Ishikawa (cell line): ENCODE measurements around the gene TRIP12.

ENCODE experiments used
- CEBPB ChIP-seq: IDR thresholded peaks from 2 replicates; pipeline ENCODE4 v1.6.1; 2012
- CREB1 ChIP-seq: IDR thresholded peaks from 2 replicates; pipeline ENCODE4 v1.6.1; 2012; ENCODE audit warnings: low read depth
- EGR1 ChIP-seq: IDR thresholded peaks from 2 replicates; pipeline ENCODE4 v1.6.1; 2012
- EP300 ChIP-seq: IDR thresholded peaks from 2 replicates; pipeline ENCODE4 v1.6.1; 2012; ENCODE audit warnings: borderline replicate concordance
- FOXM1 ChIP-seq: IDR thresholded peaks from 2 replicates; pipeline ENCODE4 v1.6.1; 2012; ENCODE audit warnings: low read depth, borderline replicate concordance
- NFIC ChIP-seq: IDR thresholded peaks from 2 replicates; pipeline ENCODE4 v1.6.1; 2012
- RAD21 ChIP-seq: IDR thresholded peaks from 2 replicates; pipeline ENCODE4 v1.6.1; 2012; ENCODE audit warnings: low read depth
- REST ChIP-seq: IDR thresholded peaks from 2 replicates; pipeline ENCODE4 v1.6.1; 2012; ENCODE audit warnings: low read depth, mild to moderate bottlenecking
- TAF1 ChIP-seq: IDR thresholded peaks from 2 replicates; pipeline ENCODE4 v1.6.1; 2012; ENCODE audit warnings: low read depth, mild to moderate bottlenecking
- TEAD4 ChIP-seq: IDR thresholded peaks from 2 replicates; pipeline ENCODE4 v1.6.1; 2012
- USF1 ChIP-seq: IDR thresholded peaks from 2 replicates; pipeline ENCODE4 v1.6.1; 2012
- TF ChIP-seq, protein P1 (sequence below): IDR thresholded peaks from 2 replicates; pipeline ENCODE4 v1.6.1; 2012

TRIP12 gene

DNA sequence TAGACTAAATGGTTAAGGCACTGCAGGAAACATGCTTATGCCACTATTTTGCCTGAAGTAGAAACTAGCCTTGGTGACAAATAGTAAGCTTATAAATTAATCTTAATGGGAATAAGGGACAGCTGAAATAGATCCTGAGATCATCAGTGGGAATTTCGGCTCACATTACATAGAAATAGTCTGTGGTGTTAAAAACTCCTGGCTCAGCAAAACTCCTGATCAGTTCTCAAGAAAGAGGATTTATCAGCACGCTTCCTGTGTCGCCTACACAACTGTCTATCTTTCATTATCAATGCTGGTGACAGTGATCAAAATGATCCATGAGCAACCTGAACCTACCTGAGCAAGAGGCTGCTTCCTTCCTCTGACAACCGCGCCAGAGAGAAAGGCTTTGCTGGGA, 190.4 kb downstream of the TRIP12 start:
- no peak for TF ChIP-seq REST
- no peak for TF ChIP-seq FOXM1
- no peak for TF ChIP-seq CEBPB
- no peak for TF ChIP-seq RAD21
- no peak for TF ChIP-seq USF1
- TF ChIP-seq NFIC, result no peak
- no peak for TF ChIP-seq CREB1
- TF ChIP-seq EGR1, result no peak
- no peak for TF ChIP-seq EP300
- TF ChIP-seq TAF1, result no peak
- TF ChIP-seq TEAD4, result no peak

- TF ChIP-seq REST (no peak), NFIC (no peak), CREB1 (no peak), EP300 (no peak), CEBPB (no peak)
- TF ChIP-seq, protein P1, sequence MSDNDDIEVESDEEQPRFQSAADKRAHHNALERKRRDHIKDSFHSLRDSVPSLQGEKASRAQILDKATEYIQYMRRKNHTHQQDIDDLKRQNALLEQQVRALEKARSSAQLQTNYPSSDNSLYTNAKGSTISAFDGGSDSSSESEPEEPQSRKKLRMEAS, result no peak
Measured at GRCh38 chr2:229728370-229728769, 193.4 kb downstream of the TRIP12 start.

DNA sequence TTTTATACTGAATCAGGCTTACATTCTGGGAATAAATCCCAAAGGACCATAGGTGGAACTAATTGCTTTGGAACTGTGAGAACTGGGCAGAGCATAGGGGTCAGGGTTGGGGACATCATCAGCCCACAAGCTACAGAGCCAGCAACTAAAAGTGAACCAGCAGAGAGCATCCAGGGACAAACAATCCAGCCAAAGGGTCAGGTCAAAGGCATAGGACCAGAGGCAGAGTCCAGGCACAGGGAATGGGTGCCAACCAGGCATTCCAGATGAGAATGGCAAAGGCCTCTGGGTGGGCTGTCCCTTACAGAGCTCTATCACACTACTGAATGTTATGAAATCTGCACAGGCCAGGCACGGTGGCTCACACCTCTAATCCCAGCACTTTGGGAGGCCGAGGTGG, 195.2 kb downstream of the TRIP12 start:
- TF ChIP-seq NFIC, result no peak

DNA sequence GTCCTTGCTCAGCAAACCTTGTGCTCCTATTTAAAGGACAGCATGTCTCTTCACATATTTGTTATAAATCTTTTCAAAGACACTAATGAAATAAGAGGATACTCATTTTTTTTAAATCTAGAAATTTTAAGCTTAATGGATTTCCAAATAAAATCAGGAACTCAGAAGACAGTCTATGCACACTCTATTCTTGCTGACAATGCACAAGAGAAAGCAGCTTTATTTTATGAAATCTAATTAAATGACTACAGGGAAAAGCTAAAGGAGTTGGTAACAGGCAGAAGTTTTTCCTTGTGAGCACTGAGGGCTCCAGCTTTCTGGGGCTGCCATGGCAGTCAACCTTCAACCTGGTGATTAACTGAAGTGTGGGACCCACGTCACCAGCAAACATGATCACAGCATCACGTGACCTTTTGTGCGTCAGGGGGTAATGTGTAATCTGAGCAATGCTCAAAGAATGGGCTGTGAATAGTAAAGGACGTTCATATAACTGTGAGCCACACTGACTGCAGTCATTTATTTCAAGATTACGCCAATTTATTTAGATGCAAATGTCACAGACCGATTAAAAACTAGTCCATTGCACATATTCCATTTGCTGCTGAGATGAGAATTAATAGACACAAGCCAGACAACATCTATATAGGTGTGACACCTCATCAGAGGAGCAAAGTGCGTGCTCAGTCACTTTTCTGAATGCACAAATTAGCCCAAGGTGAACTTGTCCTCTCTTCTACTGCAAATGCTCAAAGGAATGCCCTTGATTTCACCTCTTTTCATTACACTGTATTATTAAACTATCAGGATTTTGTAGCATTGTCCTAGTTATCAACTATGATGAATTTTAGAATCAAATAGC, 195.9 kb downstream of the TRIP12 start:
- TF ChIP-seq USF1 (peak; percentile 89), REST (no peak)

- TF ChIP-seq RAD21, result no peak
- no peak for TF ChIP-seq CEBPB
- no peak for TF ChIP-seq REST
- TF ChIP-seq USF1, result no peak
- TF ChIP-seq FOXM1, result no peak
Measured at GRCh38 chr2:229719926-229720647, 201.7 kb downstream of the TRIP12 start.
